EH (cell line): ENCODE measurements around the gene RBM20.

Source experiments
- DNase-seq: peaks from one replicate; pipeline ENCODE4 v3.0.0-alpha.2; 2015; ENCODE audit warnings: low read depth

Gene RBM20

DNA sequence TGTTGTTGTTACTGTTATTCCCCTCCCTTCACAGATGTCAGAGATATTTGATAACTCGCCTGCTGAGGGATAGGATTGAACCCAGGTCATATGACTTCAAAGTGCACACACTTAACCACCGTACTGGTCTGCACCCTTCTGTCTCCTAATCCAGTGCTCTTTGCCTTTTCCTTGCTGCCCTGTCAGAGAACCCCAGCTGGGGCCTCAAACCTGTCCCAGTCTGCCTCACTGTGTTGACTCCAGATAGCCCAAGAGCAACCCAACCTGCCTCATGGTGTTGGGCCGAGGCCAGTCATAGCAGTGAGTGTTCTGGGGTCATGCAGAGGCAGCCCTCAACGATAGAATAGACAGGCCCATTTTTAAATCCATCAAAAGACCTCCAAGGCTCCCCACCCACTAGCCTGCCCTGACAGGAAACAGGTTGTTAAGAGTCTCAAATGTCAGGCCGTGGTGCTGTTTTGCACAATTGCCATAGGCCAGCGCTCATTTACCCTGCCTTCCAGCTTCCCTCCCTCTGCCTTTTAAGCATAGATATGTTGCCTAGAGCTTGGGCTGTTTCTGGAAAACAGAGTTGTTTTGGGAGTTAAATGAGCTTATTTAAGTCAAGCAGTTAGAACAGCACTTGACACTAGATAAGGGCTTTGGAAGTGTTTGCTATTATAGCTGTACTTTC lies 190.6 kb downstream of the RBM20 start:
- DNase-seq = no peak

DNA sequence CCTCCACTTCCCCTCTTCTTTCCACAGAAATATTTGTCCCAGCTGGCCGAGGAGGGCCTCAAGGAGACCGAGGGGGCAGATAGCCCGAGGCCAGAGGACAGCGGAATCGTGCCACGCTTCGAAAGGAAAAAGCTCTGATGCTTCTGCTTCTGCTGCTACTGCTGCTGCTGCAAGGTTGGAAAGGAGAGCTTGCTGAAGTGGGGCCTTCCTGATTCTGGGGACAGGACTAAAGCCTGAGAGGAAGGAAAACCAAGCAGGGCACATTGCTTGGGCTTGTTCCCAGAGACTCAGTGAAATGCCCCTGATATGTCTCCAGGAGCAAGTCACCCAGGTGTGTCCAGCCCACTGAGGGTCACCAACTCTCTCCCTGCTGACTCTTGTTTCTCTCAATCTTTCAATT lies 191.7 kb downstream of the RBM20 start:
- DNase-seq = no peak

- DNase-seq = no peak
Observed at GRCh38 chr10:110836706-110837105, 192.6 kb downstream of the RBM20 start.

DNA sequence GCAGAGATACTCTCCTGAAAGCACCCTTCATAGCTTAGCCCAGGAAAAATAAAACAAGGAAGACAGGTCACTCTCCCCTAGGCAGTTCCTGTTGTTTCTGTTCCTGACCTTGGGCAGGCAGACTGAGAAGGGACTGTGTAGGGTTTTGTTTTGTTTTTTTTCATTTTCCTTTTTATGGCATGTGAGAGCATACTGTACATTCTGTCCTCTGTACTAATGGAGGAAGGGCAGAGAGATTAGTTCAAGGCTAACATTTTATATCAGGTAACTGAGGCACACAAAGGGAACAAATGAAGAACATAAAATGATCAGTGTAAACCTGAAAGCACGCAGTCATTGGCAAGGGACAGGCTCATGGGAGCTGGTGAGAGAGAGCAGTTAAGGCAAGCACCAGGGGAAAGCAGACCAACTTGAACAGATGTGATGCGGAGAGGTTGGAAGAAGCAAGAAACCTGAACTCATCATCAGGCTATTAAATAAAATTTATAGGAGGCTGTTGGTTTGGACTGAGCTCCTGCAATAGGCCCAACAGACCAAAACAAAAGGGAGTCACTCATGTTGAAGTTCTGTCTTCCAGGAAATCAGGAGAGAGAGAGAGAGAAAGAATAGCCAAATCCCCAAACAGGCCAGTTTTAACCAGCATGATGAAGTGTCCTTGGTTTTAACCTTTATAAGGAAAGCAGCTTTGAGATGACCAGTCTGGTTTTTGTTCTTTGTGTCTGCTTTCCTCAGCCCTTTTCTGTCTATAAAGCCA lies 193.5 kb downstream of the RBM20 start:
- no peak for DNase-seq

- DNase-seq = no peak
Observed at GRCh38 chr10:110840225-110840922, 196.2 kb downstream of the RBM20 start.

DNA sequence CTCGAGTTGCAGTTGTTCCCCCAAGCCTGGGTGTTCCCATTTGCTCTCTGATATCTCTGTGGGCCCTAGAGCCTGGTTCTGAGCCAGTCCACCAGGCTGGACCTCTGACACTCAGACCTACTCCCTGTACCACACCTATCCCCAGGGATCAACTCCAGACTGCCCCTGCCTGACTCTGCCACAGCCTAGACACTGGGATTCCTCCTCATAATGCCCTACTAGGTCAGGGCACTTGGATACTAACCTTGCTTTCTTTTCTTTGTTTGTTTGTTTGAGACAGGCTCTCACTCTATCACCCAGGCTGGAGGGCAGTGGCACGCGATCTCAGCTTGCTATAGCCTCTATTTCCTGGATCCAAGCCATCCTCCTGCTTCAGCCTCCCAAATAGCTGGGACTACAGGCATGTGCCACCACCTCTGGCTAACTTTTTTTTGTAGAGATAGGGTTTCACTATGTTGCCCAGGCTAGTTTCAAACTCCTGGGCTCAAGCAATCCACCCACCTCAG lies 196.8 kb downstream of the RBM20 start:
- DNase-seq = no peak

DNA sequence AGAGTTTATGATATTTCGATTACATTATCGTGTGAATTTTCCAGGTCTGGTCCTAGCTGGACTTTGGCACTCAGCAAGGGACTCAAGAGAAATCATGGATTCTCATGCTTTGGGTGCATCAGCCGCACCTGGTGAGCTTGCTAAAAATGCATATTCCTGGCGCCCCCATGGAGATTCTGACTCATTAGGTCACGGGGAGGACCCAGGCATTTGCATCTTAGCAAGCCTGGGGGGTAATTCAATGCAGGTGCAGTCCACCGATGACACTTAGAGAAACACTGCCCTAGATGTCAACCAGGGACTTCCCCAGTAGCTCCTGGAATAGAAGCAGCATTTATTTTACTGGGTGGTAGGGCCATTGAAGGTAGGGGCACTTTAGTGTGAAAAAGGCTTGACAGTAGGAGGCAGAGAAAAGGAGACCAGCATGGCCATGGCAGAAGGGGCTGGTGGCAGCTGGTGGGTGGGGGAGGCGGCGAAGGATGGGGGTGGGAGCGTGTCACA lies 197.7 kb downstream of the RBM20 start:
- no peak for DNase-seq

- no peak for DNase-seq
Observed at GRCh38 chr10:110842326-110842904, 198.3 kb downstream of the RBM20 start.

GRCh38 chr10:110843031-110843430 lies 198.9 kb downstream of the RBM20 start:
- no peak for DNase-seq

- DNase-seq = no peak
Observed at GRCh38 chr10:110843796-110844616, 199.9 kb downstream of the RBM20 start.

- no peak for DNase-seq
Observed at GRCh38 chr10:110844617-110844881, 200.4 kb downstream of the RBM20 start.

GRCh38 chr10:110845192-110845755 lies 201.1 kb downstream of the RBM20 start:
- DNase-seq = no peak

DNA sequence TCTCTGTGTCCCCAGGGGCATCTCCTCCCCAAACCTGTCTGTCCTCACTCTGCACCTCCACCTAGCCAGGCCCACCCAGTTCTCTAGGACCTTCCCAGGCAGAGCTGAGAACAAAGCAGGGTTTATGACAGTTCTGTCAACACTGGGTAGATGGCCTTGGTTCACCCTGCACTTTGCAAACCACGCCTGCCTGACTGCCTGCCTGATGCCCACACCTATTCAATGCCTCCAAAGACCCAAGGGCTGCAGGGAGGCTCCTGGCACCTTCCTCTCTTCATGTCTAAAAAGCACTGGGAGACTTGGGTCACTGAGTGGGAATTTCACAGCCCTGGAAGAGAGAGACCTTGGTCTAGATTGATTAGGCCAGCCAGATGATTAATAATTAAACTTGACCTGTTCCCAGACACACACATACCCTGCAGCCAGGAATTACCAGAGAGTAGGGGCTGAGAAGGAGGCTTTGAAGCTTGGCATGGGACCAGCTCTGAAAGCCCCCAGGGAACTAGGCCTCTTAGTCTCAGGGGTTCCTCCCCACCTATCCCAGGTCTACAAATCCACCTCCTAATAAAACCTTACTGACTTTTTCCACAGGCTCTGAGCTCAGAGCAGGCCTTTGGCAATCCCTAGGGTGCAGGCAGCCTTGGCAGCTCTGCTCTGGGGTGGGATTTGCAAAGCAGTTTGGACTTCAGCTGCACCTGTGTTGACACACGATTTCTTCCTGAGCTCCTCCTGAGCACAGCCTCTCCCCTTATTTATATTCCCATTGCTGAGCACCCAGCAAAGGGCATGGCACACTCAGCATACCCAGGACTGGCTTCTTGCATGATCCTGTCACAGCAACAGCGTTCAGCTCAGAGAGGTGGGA lies 201.9 kb downstream of the RBM20 start:
- no peak for DNase-seq

- no peak for DNase-seq
Observed at GRCh38 chr10:110847374-110847773, 203.2 kb downstream of the RBM20 start.

- DNase-seq = no peak
Observed at GRCh38 chr10:110848106-110848505, 204.0 kb downstream of the RBM20 start.

DNA sequence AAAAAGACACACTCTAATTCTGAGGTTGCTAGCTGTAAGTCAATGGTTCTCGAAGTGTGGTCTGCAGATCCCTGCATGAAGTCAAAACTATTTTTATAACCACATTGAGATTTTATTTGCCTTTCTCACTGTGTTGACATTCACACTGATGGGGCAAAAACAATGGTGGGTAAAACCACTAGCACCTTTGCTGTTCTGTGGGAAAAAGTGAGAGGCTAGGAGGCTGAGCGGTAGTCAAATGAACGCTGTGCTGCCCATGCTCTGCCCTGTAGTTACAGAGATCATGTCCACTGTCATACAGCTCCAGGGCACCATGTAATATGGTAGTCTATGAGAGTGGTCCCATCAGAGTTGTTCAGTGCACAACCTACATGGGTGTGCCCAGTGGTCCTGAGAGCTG lies 206.0 kb downstream of the RBM20 start:
- DNase-seq = no peak

GRCh38 chr10:110851020-110851612 lies 207.0 kb downstream of the RBM20 start:
- DNase-seq = no peak

- DNase-seq = no peak
Observed at GRCh38 chr10:110852255-110852896, 208.2 kb downstream of the RBM20 start.

GRCh38 chr10:110852947-110853346 lies 208.8 kb downstream of the RBM20 start:
- no peak for DNase-seq
